Measurements from ENCODE around the gene HSPA1A.
"Not testable (repeated sequence)": the region's sequence is repeated elsewhere in the genome, so short reads cannot be mapped to it uniquely, and the experiment has no call there.

The HSPA1A gene

GRCh38 chr6:31836047-31836473 lies 20.7 kb downstream of the HSPA1A start:
- Histone ChIP-seq H3K4me1 (ENCODE audit: control insufficient read depth in 5 of 5, insufficient read depth in 5 of 5, low read length in 5 of 5) (peaks cover 7 to 55% (median 39%) of the 10 kb centered on the region in 5 donors), H3K4me3 (ENCODE audit: low read depth in 1 of 5, low read length in 5 of 5) (peak overlapping the region; percentile 36 to 98 (median 95)), H3K9ac (ENCODE audit: low read length in 5 of 5) (peak overlapping the region in 3 of 5 donors; percentile 58 to 70 (median 66)), H3K27me3 (ENCODE audit: control insufficient read depth in 5 of 5, insufficient read depth in 4 of 5, low read length in 5 of 5) (no peaks in the 10 kb centered on the region), H3K9me3 (ENCODE audit: control insufficient read depth in 5 of 5, low read length in 5 of 5) (no peaks in the 10 kb centered on the region), H3K36me3 (ENCODE audit: control insufficient read depth in 5 of 5, insufficient read depth in 5 of 5, low read length in 5 of 5) (peaks cover 6 to 41% (median 37%) of the 10 kb centered on the region in 5 donors), H3K27ac (ENCODE audit: low read depth, low read length) (peak overlapping the region; percentile 97)

- no peaks in the 10 kb centered on the region for H3K9me3 ChIP-seq (ENCODE audit: control insufficient read depth in 5 of 5, low read length in 5 of 5)
- peaks cover 5 to 49% (median 33%) of the 10 kb centered on the region in 5 donors for H3K4me1 ChIP-seq (ENCODE audit: control insufficient read depth in 5 of 5, insufficient read depth in 5 of 5, low read length in 5 of 5)
- peak overlapping the region; percentile 97 for H3K27ac ChIP-seq (ENCODE audit: low read depth, low read length)
- H3K36me3 ChIP-seq (ENCODE audit: control insufficient read depth in 5 of 5, insufficient read depth in 5 of 5, low read length in 5 of 5) = peaks cover 6 to 42% (median 37%) of the 10 kb centered on the region in 5 donors
- H3K4me3 ChIP-seq (ENCODE audit: low read depth in 1 of 5, low read length in 5 of 5) = peak overlapping the region in 4 of 5 donors; percentile 36 to 98 (median 75)
- H3K9ac ChIP-seq (ENCODE audit: low read length in 5 of 5) = peak overlapping the region in 4 of 5 donors; percentile 0 to 70 (median 62)
- H3K27me3 ChIP-seq (ENCODE audit: control insufficient read depth in 5 of 5, insufficient read depth in 4 of 5, low read length in 5 of 5) = no peaks in the 10 kb centered on the region
These were observed 21.4 kb downstream of the HSPA1A start for GRCh38 chr6:31836474-31837368.

GRCh38 chr6:31837369-31838113 lies 22.2 kb downstream of the HSPA1A start:
- H3K9ac ChIP-seq (ENCODE audit: low read length in 5 of 5) = peak overlapping the region in 2 of 5 donors; percentile 0 to 44
- peaks cover 6 to 42% (median 37%) of the 10 kb centered on the region in 5 donors for H3K36me3 ChIP-seq (ENCODE audit: control insufficient read depth in 5 of 5, insufficient read depth in 5 of 5, low read length in 5 of 5)
- peaks cover 5 to 48% (median 31%) of the 10 kb centered on the region in 5 donors for H3K4me1 ChIP-seq (ENCODE audit: control insufficient read depth in 5 of 5, insufficient read depth in 5 of 5, low read length in 5 of 5)
- H3K27ac ChIP-seq (ENCODE audit: low read depth, low read length) = peak overlapping the region; percentile 97
- H3K27me3 ChIP-seq (ENCODE audit: control insufficient read depth in 5 of 5, insufficient read depth in 4 of 5, low read length in 5 of 5) = no peaks in the 10 kb centered on the region
- H3K4me3 ChIP-seq (ENCODE audit: low read depth in 1 of 5, low read length in 5 of 5) = peak overlapping the region in 2 of 5 donors; percentile 12 to 24
- no peaks in the 10 kb centered on the region for H3K9me3 ChIP-seq (ENCODE audit: control insufficient read depth in 5 of 5, low read length in 5 of 5)

GRCh38 chr6:31838114-31838553 lies 22.8 kb downstream of the HSPA1A start:
- H3K36me3 ChIP-seq (ENCODE audit: control insufficient read depth in 5 of 5, insufficient read depth in 5 of 5, low read length in 5 of 5) = peaks cover 6 to 46% (median 37%) of the 10 kb centered on the region in 5 donors
- peak overlapping the region in 1 of 5 donors; percentile 24 for H3K4me3 ChIP-seq (ENCODE audit: low read depth in 1 of 5, low read length in 5 of 5)
- H3K9ac ChIP-seq (ENCODE audit: low read length in 5 of 5); H3K9me3 ChIP-seq (ENCODE audit: control insufficient read depth in 5 of 5, low read length in 5 of 5); H3K27me3 ChIP-seq (ENCODE audit: control insufficient read depth in 5 of 5, insufficient read depth in 4 of 5, low read length in 5 of 5); H3K27ac ChIP-seq (ENCODE audit: low read depth, low read length): not testable (repeated sequence)
- H3K4me1 ChIP-seq (ENCODE audit: control insufficient read depth in 5 of 5, insufficient read depth in 5 of 5, low read length in 5 of 5) = peaks cover 5 to 45% (median 31%) of the 10 kb centered on the region in 5 donors

GRCh38 chr6:31838968-31839367 lies 23.6 kb downstream of the HSPA1A start:
- H3K36me3 ChIP-seq (ENCODE audit: control insufficient read depth in 5 of 5, insufficient read depth in 5 of 5, low read length in 5 of 5) = peaks cover 6 to 46% (median 37%) of the 10 kb centered on the region in 5 donors
- H3K9me3 ChIP-seq (ENCODE audit: control insufficient read depth in 5 of 5, low read length in 5 of 5) = no peaks in the 10 kb centered on the region
- peaks cover 5 to 41% (median 31%) of the 10 kb centered on the region in 5 donors for H3K4me1 ChIP-seq (ENCODE audit: control insufficient read depth in 5 of 5, insufficient read depth in 5 of 5, low read length in 5 of 5)
- H3K9ac ChIP-seq (ENCODE audit: low read length in 5 of 5) = no peak overlapping the region
- H3K27ac ChIP-seq (ENCODE audit: low read depth, low read length) = no peak overlapping the region
- H3K4me3 ChIP-seq (ENCODE audit: low read depth in 1 of 5, low read length in 5 of 5) = no peak overlapping the region
- no peaks in the 10 kb centered on the region for H3K27me3 ChIP-seq (ENCODE audit: control insufficient read depth in 5 of 5, insufficient read depth in 4 of 5, low read length in 5 of 5)

GRCh38 chr6:31839779-31840126 lies 24.4 kb downstream of the HSPA1A start:
- Histone ChIP-seq H3K4me1 (ENCODE audit: control insufficient read depth in 5 of 5, insufficient read depth in 5 of 5, low read length in 5 of 5) (peaks cover 5 to 37% (median 30%) of the 10 kb centered on the region in 5 donors), H3K36me3 (ENCODE audit: control insufficient read depth in 5 of 5, insufficient read depth in 5 of 5, low read length in 5 of 5) (peaks cover 6 to 46% (median 37%) of the 10 kb centered on the region in 5 donors)
- H3K27ac ChIP-seq (ENCODE audit: low read depth, low read length); H3K27me3 ChIP-seq (ENCODE audit: control insufficient read depth in 5 of 5, insufficient read depth in 4 of 5, low read length in 5 of 5); H3K9me3 ChIP-seq (ENCODE audit: control insufficient read depth in 5 of 5, low read length in 5 of 5); H3K9ac ChIP-seq (ENCODE audit: low read length in 5 of 5); H3K4me3 ChIP-seq (ENCODE audit: low read depth in 1 of 5, low read length in 5 of 5): not testable (repeated sequence)

GRCh38 chr6:31842053-31842452 lies 26.7 kb downstream of the HSPA1A start:
- Histone ChIP-seq H3K27me3 (ENCODE audit: control insufficient read depth in 5 of 5, insufficient read depth in 4 of 5, low read length in 5 of 5) (no peaks in the 10 kb centered on the region), H3K4me3 (ENCODE audit: low read depth in 1 of 5, low read length in 5 of 5) (no peak overlapping the region), H3K36me3 (ENCODE audit: control insufficient read depth in 5 of 5, insufficient read depth in 5 of 5, low read length in 5 of 5) (peaks cover 6 to 45% (median 35%) of the 10 kb centered on the region in 5 donors), H3K4me1 (ENCODE audit: control insufficient read depth in 5 of 5, insufficient read depth in 5 of 5, low read length in 5 of 5) (peaks cover 0 to 14% (median 10%) of the 10 kb centered on the region in 5 donors), H3K27ac (ENCODE audit: low read depth, low read length) (no peak overlapping the region), H3K9ac (ENCODE audit: low read length in 5 of 5) (no peak overlapping the region), H3K9me3 (ENCODE audit: control insufficient read depth in 5 of 5, low read length in 5 of 5) (no peaks in the 10 kb centered on the region)

GRCh38 chr6:31844507-31844906 lies 29.2 kb downstream of the HSPA1A start:
- H3K4me3 ChIP-seq (ENCODE audit: low read depth in 1 of 5, low read length in 5 of 5) = no peak overlapping the region
- H3K9me3 ChIP-seq (ENCODE audit: control insufficient read depth in 5 of 5, low read length in 5 of 5) = no peaks in the 10 kb centered on the region
- H3K4me1 ChIP-seq (ENCODE audit: control insufficient read depth in 5 of 5, insufficient read depth in 5 of 5, low read length in 5 of 5) = no peaks in the 10 kb centered on the region
- no peak overlapping the region for H3K27ac ChIP-seq (ENCODE audit: low read depth, low read length)
- no peaks in the 10 kb centered on the region for H3K27me3 ChIP-seq (ENCODE audit: control insufficient read depth in 5 of 5, insufficient read depth in 4 of 5, low read length in 5 of 5)
- H3K36me3 ChIP-seq (ENCODE audit: control insufficient read depth in 5 of 5, insufficient read depth in 5 of 5, low read length in 5 of 5) = peaks cover under 1 to 21% (median 16%) of the 10 kb centered on the region in 5 donors
- H3K9ac ChIP-seq (ENCODE audit: low read length in 5 of 5) = no peak overlapping the region

GRCh38 chr6:31847276-31847978 lies 32.1 kb downstream of the HSPA1A start:
- no peaks in the 10 kb centered on the region for H3K27me3 ChIP-seq (ENCODE audit: control insufficient read depth in 5 of 5, insufficient read depth in 4 of 5, low read length in 5 of 5)
- no peak overlapping the region for H3K4me3 ChIP-seq (ENCODE audit: low read depth in 1 of 5, low read length in 5 of 5)
- H3K9me3 ChIP-seq (ENCODE audit: control insufficient read depth in 5 of 5, low read length in 5 of 5) = no peaks in the 10 kb centered on the region
- no peak overlapping the region for H3K27ac ChIP-seq (ENCODE audit: low read depth, low read length)
- peaks cover 0 to 4% (median 0%) of the 10 kb centered on the region in 5 donors for H3K36me3 ChIP-seq (ENCODE audit: control insufficient read depth in 5 of 5, insufficient read depth in 5 of 5, low read length in 5 of 5)
- H3K9ac ChIP-seq (ENCODE audit: low read length in 5 of 5) = no peak overlapping the region
- no peaks in the 10 kb centered on the region for H3K4me1 ChIP-seq (ENCODE audit: control insufficient read depth in 5 of 5, insufficient read depth in 5 of 5, low read length in 5 of 5)

All from subcutaneous abdominal adipose tissue (tissue), 5 donors.